SK-N-DZ (cell line): Measurements from ENCODE around the gene SMOC2.
"Not testable (repeated sequence)": the region's sequence is repeated elsewhere in the genome, so short reads cannot be mapped to it uniquely, and the experiment has no call there.

ENCODE experiments used
- DNase-seq: peaks from one replicate; pipeline ENCODE4 v3.0.0-alpha.2; 2015; ENCODE audit warnings: low spot score

Gene SMOC2

GRCh38 chr6:168573276-168573835 lies 132.4 kb downstream of the SMOC2 start:
- DNase-seq, result not testable (repeated sequence)

GRCh38 chr6:168574075-168574698 lies 133.2 kb downstream of the SMOC2 start:
- no peak for DNase-seq

DNA sequence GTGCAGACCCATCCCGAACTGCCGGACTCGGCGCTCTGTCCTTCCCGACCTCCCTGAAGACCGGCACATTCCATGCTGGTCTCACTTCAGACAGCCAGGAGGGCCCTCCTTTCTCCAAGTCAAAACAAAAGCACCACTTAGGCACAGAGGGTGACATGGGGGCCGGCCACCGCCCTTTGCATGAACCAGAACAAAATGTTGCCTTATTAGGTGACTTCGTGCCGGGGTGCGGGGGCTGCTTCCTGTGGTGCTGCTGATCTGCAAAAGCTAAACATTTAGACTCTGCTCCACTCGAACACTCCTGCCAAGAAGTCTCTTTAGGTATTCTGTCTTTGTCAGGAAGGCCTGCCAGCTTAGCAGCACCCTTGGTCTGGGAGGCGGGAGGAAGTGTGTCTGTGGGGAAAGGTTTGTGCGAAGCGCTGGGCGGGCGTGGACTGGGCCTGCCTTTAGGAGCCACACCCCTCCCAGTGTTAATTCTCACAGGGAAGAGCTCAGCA lies 133.8 kb downstream of the SMOC2 start:
- DNase-seq, result no peak

GRCh38 chr6:168575346-168576098 lies 134.5 kb downstream of the SMOC2 start:
- DNase-seq, result no peak

- no peak for DNase-seq
Observed at GRCh38 chr6:168576388-168576787, 135.4 kb downstream of the SMOC2 start.

DNA sequence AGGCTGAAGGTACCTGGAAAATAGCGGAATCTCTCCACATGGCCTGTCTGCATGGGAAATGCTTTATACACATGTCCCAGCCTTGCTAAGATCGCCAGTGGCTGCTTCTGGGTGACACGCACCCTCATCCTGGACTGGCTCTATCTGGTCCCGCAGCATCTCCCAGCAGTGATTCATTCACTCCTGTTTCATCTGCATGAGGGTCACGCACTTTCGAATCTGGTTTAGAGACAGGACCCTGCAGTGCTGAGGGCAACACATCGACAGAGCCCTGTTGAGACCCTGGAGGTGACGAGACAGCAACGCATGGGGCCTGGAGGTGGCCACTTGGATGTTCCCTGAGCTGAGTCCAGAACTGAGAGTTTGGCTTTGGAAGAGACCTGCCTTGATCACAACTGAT lies 136.5 kb downstream of the SMOC2 start:
- DNase-seq, result no peak

GRCh38 chr6:168578036-168578435 lies 137.1 kb downstream of the SMOC2 start:
- no peak for DNase-seq

DNA sequence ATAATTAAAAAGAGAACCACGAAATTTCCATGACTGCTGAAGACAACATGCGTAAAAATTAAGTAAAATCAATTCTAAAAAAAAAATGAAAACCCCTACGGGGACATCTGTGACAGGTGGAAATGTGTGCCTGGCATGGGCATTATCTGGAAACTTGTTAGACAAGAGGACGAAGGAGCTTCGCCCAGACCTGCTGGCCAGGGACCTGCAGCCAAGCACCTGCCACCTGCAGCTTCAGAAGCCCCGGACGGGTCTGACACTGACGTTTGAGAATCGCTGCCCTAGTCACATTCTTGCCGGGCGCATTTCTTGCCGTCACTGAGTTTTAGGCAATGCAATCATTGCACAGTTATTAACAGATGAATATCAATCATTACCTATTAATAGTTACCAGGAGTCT lies 140.3 kb downstream of the SMOC2 start:
- DNase-seq, result no peak

- DNase-seq, result no peak
Observed at GRCh38 chr6:168581706-168582105, 140.7 kb downstream of the SMOC2 start.

DNA sequence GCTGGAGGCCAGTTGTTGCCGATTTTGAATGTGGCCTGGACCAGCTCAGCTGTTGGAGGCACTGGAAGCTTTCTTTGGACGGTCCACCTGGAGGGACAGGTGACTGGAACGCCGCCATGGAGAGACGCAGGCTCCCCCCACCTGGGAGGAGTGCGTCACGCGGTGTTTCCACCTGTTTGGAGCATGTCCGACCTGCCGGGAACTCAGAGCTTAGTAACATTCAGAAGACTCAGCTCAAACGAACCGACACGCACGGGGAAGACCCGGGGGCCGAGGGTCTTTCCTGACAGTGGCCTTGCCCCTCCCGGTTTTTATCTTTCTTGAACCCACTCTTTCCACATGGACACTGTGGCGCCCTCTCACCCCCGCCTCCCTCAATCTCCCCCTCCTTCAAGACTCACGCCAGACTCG lies 141.6 kb downstream of the SMOC2 start:
- DNase-seq, result no peak

GRCh38 chr6:168583126-168583525 lies 142.1 kb downstream of the SMOC2 start:
- no peak for DNase-seq

DNA sequence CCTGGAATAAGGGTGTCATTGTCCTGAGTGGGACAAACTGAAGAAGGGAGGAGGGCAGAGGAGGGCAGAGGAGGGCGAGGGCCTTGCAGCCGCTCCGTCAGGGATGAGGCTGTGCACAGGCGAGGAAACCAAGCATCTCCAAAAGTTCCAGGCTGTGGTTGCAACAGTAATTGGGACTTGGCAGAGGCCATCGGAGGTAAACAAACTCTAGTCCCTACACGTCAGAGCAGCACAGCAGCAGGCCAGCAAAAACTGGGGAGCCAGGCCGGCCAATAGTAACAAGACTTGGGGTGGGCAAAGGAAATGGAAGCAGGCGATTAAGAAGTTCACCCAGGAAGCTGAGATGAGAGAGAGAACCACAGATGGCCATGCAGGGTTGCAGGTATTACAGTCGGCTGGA lies 142.8 kb downstream of the SMOC2 start:
- no peak for DNase-seq

- DNase-seq, result no peak
Observed at GRCh38 chr6:168584249-168584648, 143.3 kb downstream of the SMOC2 start.

- no peak for DNase-seq
Observed at GRCh38 chr6:168584671-168585070, 143.7 kb downstream of the SMOC2 start.

GRCh38 chr6:168585441-168585840 lies 144.5 kb downstream of the SMOC2 start:
- DNase-seq, result no peak

- no peak for DNase-seq
Observed at GRCh38 chr6:168589275-168589674, 148.3 kb downstream of the SMOC2 start.

DNA sequence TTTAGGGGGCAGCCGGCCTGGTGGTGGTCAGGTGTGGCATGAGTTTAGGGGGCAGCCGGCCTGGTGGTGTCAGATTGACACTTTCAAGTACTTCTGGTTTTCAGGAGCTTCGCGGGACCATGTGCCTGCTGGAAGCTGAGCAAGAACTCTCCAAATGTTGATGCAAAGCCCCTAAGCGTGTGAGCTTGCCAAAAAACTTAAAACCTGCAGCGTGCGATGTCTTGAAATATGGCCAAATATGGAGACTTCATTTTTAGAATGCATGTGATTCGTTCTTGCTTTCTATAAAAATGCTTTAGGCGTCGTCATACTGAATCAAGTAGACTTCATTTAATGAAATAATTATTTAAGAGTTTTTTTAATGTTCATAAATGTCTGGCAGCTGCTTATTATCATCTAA lies 149.4 kb downstream of the SMOC2 start:
- DNase-seq, result no peak

DNA sequence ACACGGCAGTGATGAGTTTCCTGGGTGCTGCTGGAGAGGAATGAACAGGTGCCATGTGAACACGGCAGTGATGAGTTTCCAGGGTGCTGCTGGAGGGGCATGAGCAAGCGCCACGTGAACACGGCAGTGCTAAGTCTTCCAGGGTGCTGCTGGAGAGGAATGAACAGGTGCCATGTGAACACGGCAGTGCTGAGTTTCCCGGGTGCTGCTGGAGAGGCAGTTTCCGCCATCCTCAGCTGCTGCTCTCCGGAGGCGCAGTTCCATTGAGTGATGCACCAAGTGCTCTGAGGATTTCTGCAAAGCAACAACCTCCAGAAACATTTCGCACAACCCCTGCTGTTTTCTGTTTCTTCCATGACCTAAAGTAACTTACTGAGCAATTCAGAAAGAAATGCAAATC lies 155.4 kb downstream of the SMOC2 start:
- no peak for DNase-seq

DNA sequence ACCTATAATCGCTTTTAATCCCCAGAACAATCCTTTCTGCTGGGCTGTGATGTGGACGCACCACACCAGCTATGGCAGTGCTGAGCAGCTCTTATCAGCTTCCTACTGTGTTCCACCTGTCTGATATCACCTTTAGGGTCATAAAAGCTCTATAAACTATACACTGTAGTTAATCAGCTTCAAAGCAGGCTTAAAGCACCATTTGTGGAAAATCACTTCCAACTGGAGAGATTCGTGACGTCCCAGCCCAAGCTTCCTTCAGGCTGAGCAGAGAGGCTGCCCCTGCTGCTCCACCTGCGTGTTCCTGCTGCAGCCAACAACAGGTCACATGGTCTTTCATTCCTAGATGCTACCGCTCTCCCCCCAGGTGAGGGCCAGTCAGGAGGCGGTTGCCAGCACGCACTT lies 156.5 kb downstream of the SMOC2 start:
- no peak for DNase-seq

DNA sequence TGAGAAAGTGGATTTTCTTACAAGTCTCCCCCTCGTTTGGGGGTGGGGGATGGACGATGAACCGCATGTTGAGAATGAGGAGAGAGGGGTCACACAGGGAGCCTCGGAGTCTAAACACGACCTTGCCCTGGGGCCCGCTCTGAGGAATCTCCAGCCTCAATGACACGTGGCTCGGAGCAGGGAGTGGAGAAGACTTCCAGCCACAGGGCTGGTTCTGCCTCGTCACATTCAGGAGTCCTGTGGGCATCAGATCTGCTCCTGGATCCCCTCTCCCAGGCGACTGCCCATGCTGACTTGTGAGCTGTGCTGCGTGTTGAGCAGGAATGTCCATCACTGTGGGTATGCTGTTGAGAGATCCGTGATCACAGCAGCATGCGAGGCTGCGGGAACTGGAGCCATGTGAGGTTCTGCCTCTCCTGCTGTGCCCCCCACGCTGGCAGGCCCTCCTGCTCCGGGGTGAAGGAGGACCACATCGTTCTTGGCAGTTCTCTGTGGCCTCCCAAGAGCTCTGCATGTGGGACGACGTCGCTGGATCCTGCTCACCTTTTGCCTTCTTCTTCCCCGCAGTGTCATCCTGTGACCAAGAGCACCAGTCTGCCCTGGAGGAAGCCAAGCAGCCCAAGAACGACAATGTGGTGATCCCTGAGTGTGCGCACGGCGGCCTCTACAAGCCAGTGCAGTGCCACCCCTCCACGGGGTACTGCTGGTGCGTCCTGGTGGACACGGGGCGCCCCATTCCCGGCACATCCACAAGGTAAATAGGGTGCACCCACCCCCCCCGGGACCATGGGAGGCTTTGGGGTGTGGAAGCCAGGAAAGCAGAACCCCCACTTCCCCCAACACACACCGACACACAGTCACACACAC lies 157.5 kb downstream of the SMOC2 start:
- DNase-seq, result no peak

GRCh38 chr6:168599118-168599494 lies 158.1 kb downstream of the SMOC2 start:
- no peak for DNase-seq

DNA sequence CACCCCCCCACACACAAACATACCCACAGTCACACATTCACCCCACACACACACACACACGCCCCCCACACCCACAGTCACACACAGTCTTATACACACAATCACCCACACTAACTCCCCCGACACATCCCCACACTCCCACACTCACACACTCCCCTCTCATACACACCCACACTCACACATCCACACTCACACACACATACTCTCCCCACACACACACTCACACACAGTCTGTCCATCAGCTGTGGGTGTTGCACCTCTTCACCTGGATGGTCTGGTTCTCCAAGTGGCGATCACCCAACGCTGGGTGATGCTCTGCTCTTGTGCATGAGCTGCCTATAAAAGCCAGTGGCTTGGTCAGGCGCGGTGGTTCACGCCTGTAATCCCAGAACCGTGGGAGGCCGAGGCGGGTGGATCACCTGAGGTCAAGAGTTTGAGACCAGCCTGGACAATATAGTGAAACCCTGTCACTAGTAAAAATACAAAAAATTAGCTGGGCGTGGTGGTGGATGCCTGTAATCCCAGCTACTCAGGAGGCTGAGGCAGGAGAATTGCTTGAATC lies 158.9 kb downstream of the SMOC2 start:
- no peak for DNase-seq
